Heart left ventricle (tissue), 16 donors: ENCODE measurements around the gene ARL3. TPM values are rescaled to one million over a fixed set of nuclear protein-coding genes. Genes with fewer than 3 reads are reported as not detected.
"Not testable (repeated sequence)": the region's sequence is repeated elsewhere in the genome, so short reads cannot be mapped to it uniquely, and the experiment has no call there.

Experiments
- ATAC-seq, 4 donors: fragments of 200-7000 bp; cut with Tn5 transposase; one replicate each; pipeline ENCODE4 v1.9.1; 2020 to 2022; ENCODE audit warnings: moderate library complexity in 4 of 4, mild to moderate bottlenecking in 3 of 4, moderate number of reproducible peaks in 1 of 4
- DNase-seq, 5 donors: peaks; one replicate each; pipeline ENCODE4 v3.0.0-alpha.2; 2020
- H3K27ac ChIP-seq, 12 donors: fragments of 200-600 bp; sonication (generic) in 4 of 12; one replicate each; pipeline versions ENCODE4 v1.5.0 to v1.8.0; 2016 to 2022; ENCODE audit warnings: mild to moderate bottlenecking in 2 of 12
- H3K27me3 ChIP-seq, 9 donors: fragments of 200-600 bp; sonication (generic) in 2 of 9; one replicate each; pipeline versions ENCODE4 v1.5.1 to v1.8.0; 2016 to 2022; ENCODE audit warnings: mild to moderate bottlenecking in 3 of 9
- H3K36me3 ChIP-seq, 9 donors: fragments of 200-600 bp; sonication (generic) in 2 of 9; one replicate each; pipeline versions ENCODE4 v1.5.0 to v1.8.0; 2018 to 2022; ENCODE audit warnings: mild to moderate bottlenecking in 2 of 9
- H3K4me1 ChIP-seq, 12 donors: fragments of 200-600 bp; sonication (generic) in 4 of 12; one replicate each; pipeline versions ENCODE4 v1.5.0 to v1.8.0; 2016 to 2022; ENCODE audit warnings: mild to moderate bottlenecking in 3 of 12
- H3K4me3 ChIP-seq, 12 donors: fragments of 200-600 bp; sonication (generic) in 4 of 12; one replicate each; pipeline versions ENCODE4 v1.5.0 to v1.8.0; 2017 to 2022; ENCODE audit warnings: mild to moderate bottlenecking in 9 of 12, moderate library complexity in 4 of 12
- H3K9me3 ChIP-seq, 12 donors: fragments of 200-600 bp; sonication (generic) in 4 of 12; one replicate each; pipeline versions ENCODE4 v1.5.0 to v1.8.0; 2016 to 2022; ENCODE audit warnings: mild to moderate bottlenecking in 1 of 12
- POLR2A ChIP-seq, 2 donors: fragments of 450-650 bp; IDR thresholded peaks; one replicate each; pipeline ENCODE4 v1.6.1; 2017; ENCODE audit warnings: antibody characterized with exemption in 2 of 2, mild to moderate bottlenecking in 2 of 2, moderate library complexity in 2 of 2
- WGBS, 4 donors: extraction: QIAGEN DNeasy Blood & Tissue Kit in 2 of 4; methylation state at CpG; one replicate each; pipeline versions ENCODE4 v1.1.5 to v1.1.7; 2013 to 2018; 5-methylcytosine and 5-hydroxymethylcytosine counted together
- intact Hi-C, 10 donors: fragments of 100-400 bp; cut with DNase I; formaldehyde crosslinking; loops; one replicate each; pipeline versions ENCODE4 v1.11.1 to v1.14.2; 2022
- polyA plus RNA-seq, 2 donors: library from polyadenylated mRNA; stranded (reverse); fragments of 200-250 nt; gene quantifications; one replicate each; pipeline ENCODE4 v1.2.3, GENCODE V29; 2013
- total RNA-seq, 9 donors: library from RNA; depleted of rRNA in 2 of 9; stranded (reverse); fragments of >200 nt in 2 of 9; fragmentation: NEBNext Ultra II Directional in 3 of 9; extraction: Animal tissue kit (Norgen Biotek cat#: 25700) in 3 of 9; gene quantifications; one replicate each; pipeline versions ENCODE4 v1.1.0 to v1.2.4, GENCODE V29; 2016 to 2023
- TF ChIP-seq, protein P1 (sequence below), 12 donors: fragments of 200-600 bp; sonication (generic) in 4 of 12; IDR thresholded peaks; one replicate each; pipeline versions ENCODE4 v1.5.0 to v1.8.0; 2018 to 2022; ENCODE audit warnings: antibody characterized with exemption in 12 of 12, mild to moderate bottlenecking in 5 of 12
- donor health status: ischemic (EF 13 %, LVEDD 7.1; RV severe dilation, severe dysfunction).
- donor health status: healthy with polysubstance abuse.
- donor health status: DM: no; HTN: yes; CAD: no.
- donor health status: DM: no; HTN: no; CAD: no.
- donor health status: ischemic (EF 25% LVEDD 6.9; RV normal size, moderate dysfunction).
- donor health status: ischemic (EF 25% LVEDD 5.7; RV mildly dilated, moderate dysfunction).
- donor health status: healthy.
- donor health status: DM: yes; HTN: yes; CAD: no.
- donor health status: ischemic (EF 35%, LVEDD 5.7; RV mildly dilated, moderate dysfunction).
- donor health status: nonischemic (EF 11% LVEDD 7.7; RV severe dilation, severe dysfunction).
- donor health status: DM: yes; HTN: yes; CAD: no.
- donor health status: PGD.
- donor health status: ischemic (EF 29% LVEDD 5.4; RV normal size, mild dysfunction).
- donor health status: nonischemic (EF 23%, LVEDD 6.1; RV moderate dilation, normal function).

The ARL3 gene
- total and polyA plus RNA-seq, 11 donors = 5.8 to 19.3 (median 12.6) TPM

DNA sequence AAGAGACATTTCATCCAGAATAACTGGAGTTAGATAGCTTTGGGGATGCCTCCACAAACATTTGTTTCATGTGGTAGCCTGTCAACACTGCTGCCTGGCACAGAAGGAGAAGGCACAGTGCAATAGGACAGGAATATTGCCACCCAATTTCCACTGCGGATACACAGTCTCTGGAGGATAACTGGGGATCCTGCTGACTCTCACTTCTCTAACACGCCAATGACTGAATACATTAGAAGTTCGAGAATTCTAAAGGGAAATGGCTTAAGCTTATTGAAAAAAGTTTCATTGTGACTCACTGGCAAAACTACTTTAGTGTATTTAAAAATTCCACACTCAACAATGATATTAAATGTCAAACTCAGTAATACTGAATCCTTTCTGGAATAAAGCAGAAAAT, 12.9 kb downstream of the ARL3 start:
- peaks cover 0 to 48% (median 30%) of the 10 kb centered on the region in 9 donors for H3K36me3 ChIP-seq
- ATAC-seq = peak; percentile 51 to 82 (median 60)
- no peaks in the 10 kb centered on the region for H3K27me3 ChIP-seq
- H3K27ac ChIP-seq = no peak overlapping the region
- WGBS, 4 donors = 60 to 84% (median 73%) methylated on average over 3 of the region's 3 CpGs
- no peaks in the 10 kb centered on the region for H3K9me3 ChIP-seq
- H3K4me1 ChIP-seq = peaks cover 0 to 9% (median 0%) of the 10 kb centered on the region in 12 donors
- TF ChIP-seq, protein P1, sequence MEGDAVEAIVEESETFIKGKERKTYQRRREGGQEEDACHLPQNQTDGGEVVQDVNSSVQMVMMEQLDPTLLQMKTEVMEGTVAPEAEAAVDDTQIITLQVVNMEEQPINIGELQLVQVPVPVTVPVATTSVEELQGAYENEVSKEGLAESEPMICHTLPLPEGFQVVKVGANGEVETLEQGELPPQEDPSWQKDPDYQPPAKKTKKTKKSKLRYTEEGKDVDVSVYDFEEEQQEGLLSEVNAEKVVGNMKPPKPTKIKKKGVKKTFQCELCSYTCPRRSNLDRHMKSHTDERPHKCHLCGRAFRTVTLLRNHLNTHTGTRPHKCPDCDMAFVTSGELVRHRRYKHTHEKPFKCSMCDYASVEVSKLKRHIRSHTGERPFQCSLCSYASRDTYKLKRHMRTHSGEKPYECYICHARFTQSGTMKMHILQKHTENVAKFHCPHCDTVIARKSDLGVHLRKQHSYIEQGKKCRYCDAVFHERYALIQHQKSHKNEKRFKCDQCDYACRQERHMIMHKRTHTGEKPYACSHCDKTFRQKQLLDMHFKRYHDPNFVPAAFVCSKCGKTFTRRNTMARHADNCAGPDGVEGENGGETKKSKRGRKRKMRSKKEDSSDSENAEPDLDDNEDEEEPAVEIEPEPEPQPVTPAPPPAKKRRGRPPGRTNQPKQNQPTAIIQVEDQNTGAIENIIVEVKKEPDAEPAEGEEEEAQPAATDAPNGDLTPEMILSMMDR (IDR thresholded peaks at IDR 0.05) = no peak
- TF ChIP-seq POLR2A (IDR thresholded peaks at IDR 0.05) = no peak
- no peak overlapping the region for H3K4me3 ChIP-seq
- DNase-seq = no peak
- intact Hi-C loops = no loop called here

DNA sequence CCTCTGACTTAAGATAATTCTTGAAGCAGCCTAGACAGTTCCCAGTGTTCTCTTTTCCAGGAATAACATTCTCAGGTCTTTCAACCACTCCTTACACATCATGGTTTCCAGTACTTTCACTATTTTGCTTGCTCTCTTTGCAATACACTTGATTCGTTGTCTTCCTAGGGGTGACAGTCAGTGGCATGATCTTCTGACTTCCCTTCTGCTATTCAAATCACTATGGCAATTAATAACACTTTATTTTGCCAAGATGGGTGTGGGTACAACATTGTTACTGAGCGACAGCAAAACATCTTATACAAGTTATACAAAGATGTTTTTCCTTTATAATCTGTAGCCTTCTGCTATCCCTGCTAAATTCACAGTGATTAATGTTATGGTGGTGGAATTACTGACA, 15.3 kb downstream of the ARL3 start:
- intact Hi-C loops = no loop called here
- Histone ChIP-seq H3K27me3 (no peaks in the 10 kb centered on the region), H3K4me3 (no peak overlapping the region), H3K36me3 (peaks cover 0 to 57% (median 47%) of the 10 kb centered on the region in 9 donors), H3K9me3 (no peaks in the 10 kb centered on the region), H3K4me1 (peaks cover 0 to 5% (median 0%) of the 10 kb centered on the region in 12 donors), H3K27ac (no peak overlapping the region)
- TF ChIP-seq, protein P1 (IDR thresholded peaks at IDR 0.05) = no peak
- TF ChIP-seq POLR2A (IDR thresholded peaks at IDR 0.05) = no peak
- DNase-seq (no peak), ATAC-seq (no peak)
- 86 to 92% (median 87%) methylated on average over 2 of the region's 2 CpGs for WGBS, 4 donors

DNA sequence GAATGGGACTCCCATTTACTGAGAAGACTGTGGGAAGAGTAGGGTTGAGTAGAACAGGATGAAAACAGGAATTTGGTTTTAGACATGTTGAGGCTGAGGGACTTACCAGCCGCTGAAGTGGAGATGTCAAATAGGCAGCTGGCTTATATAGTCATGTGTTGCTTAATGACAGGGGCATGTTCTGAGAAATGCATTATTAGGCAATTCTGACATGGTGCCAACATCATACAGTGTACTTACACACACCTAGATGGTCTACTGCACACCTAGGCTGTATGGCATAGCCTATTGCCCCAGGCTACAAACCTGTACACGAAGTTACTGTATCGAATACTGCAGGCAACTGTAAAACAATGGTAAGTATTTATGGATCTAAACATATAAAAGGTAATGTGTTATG, 17.5 kb downstream of the ARL3 start:
- Histone ChIP-seq H3K4me3 (no peak overlapping the region), H3K27me3 (no peaks in the 10 kb centered on the region), H3K27ac (no peak overlapping the region), H3K4me1 (peaks cover 0 to 5% (median 0%) of the 10 kb centered on the region in 12 donors), H3K9me3 (no peaks in the 10 kb centered on the region), H3K36me3 (peaks cover 0 to 75% (median 47%) of the 10 kb centered on the region in 9 donors)
- DNase-seq (no peak), ATAC-seq (no peak)
- no peak for TF ChIP-seq POLR2A (IDR thresholded peaks at IDR 0.05)
- TF ChIP-seq, protein P1 (IDR thresholded peaks at IDR 0.05) = no peak
- 97 to 100% (median 99%) methylated on average over 3 of the region's 3 CpGs for WGBS, 4 donors
- intact Hi-C loops = no loop called here

DNA sequence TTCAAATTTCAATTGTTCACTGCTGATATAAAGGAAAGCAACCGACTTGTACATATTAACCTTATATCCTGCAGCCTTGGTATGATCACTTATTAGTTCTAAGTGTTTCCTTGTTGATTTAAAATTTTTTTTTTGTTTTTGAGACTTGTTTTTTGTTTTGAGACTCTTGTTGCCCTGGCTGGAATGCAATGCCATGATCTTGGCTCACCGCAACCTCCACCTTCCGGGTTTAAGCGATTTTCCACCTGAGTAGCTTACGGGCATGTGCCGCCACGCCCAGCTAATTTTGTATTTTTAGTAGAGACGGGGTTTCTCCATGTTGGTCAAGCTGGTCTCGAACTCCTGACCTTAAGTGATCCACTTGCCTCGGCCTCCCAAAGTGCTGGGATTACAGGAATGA, 18.8 kb downstream of the ARL3 start:
- peaks cover 0 to 76% (median 47%) of the 10 kb centered on the region in 9 donors for H3K36me3 ChIP-seq
- DNase-seq, intact Hi-C loops, H3K4me1 ChIP-seq, H3K4me3 ChIP-seq, ATAC-seq, H3K27ac ChIP-seq, H3K27me3 ChIP-seq, H3K9me3 ChIP-seq: not testable (repeated sequence)
- 97 to 98% (median 98%) methylated on average over 10 of the region's 10 CpGs for WGBS, 4 donors
